CD4-positive, alpha-beta T cell treated with Interleukin-15 for 4 hours (primary cell): ENCODE data around the gene ETFA.

Experiments used
- DNase-seq: peaks from one replicate; pipeline ENCODE4 v3.0.0-alpha.2; 2020; ENCODE audit warnings: low spot score

Gene ETFA

DNA sequence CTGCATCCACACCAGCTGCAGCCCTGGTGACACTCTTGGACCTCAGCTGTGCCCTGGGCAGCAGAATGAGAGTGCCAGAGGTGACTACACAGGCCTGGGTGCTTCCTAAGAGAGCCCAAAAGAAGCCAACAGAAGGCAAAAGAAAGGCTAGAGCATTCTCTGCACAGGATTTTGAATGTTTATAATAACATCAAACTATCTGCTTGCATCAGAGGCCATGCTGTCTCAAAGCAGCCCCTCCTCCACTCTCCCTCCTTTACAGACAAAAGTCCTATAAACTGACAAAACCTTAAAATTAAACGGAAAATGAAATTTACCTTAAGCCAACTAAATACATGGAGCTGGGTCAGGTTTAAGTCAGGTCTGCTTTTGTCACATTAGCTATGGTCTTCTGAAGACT, 95.6 kb downstream of the ETFA start:
- no peak for DNase-seq

DNA sequence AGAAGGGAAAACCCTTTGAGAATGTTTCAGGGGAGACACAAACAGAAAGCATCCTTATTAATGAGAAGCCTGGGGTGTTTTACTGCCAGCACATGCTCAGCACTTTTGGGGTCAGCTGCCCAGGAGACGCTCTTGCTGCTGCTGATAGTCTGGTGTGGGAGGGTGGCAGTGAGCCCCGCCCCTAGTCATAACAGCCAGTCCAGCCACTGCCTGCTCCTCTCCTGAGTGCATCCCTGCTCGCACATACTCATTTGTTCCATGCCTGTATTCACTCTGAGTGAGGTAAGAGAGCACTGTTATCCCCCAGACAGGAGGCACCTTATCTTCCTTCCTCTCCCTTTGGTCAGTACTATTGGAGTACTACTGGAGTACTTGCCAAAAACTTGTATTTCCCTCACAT, 101.3 kb downstream of the ETFA start:
- DNase-seq: no peak

DNA sequence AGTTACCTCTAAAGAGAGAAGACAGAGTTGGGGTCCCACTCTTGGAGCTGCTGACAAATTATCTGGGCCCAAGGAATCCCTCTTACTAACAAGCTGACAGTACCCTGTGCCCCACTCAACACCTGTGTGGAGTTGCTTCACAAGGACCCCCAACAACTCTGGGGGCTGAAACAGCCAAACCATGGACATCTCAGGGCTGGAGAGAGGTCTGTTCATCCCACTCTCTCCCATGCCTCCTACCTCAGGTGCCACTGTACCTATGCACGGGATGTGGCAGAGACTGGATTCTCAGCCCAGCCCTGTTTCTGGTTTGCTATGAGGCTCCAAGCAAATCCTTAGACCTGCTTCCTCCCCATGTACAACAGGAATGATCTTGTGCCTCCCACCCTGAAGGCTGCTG, 101.7 kb downstream of the ETFA start:
- DNase-seq: no peak

DNA sequence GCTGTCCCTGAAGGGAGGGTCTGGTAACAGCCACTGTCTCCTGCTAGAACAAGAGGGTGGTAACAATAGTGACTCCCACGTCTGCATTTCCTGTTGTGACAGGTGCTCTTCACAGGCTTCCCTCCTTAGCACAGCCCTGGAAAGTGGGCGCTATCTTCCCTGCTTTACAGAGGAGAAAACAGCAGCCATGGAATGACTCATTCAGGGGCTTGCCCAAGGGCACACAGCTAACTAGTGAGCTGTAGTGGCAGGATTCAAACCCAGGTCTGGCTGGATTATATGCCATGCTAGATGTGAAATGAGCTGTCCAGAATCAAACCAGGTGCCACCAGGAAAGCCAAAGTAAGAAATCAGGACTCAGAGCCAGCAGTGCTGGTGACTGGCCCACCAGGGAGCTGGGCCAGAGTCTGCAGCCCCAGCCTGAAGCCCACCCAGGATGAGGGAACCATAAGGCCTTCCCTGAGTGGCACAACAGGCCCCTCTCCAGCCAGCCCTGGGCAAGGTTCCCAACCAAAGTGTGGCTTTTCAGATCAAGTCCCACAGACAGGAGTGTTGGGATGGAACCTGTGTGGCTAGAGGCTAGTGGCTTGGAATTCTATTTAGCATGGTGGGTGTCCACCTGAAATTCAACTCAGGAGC, 102.4 kb downstream of the ETFA start:
- no peak for DNase-seq

DNA sequence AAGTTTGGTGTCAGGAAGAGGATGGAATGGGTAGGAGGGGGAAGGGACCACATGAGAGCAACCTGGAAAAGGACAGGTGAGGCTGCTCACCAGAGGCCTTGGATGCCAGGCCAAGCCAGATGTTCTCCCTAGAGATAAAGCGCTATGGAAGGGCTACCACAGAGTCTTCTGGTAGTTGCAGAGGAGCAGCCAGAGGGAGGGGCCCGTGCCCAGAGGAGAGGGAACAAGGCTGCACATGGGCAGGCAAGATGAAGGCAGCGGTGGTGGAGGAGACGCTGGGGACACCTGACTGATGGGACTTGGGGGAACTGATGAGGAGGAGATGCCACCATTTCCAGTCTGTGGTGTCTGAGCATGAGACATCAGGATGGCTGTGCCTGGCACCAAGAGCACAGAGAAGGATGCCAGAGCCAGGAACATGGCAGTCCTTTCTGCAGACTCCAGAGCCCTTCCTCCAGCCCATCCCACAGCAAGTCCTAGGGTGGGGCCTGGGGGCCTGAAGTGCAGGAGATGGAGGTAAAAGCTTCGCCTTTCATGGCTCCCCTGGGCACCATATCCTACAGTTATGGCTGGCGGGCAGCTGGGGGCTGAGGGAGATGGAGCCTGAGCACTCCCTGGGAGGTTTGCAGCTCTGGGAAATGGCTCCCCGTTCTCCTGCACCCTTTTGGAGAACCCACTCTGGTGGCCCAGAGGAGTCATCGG, 103.0 kb downstream of the ETFA start:
- no peak for DNase-seq

DNA sequence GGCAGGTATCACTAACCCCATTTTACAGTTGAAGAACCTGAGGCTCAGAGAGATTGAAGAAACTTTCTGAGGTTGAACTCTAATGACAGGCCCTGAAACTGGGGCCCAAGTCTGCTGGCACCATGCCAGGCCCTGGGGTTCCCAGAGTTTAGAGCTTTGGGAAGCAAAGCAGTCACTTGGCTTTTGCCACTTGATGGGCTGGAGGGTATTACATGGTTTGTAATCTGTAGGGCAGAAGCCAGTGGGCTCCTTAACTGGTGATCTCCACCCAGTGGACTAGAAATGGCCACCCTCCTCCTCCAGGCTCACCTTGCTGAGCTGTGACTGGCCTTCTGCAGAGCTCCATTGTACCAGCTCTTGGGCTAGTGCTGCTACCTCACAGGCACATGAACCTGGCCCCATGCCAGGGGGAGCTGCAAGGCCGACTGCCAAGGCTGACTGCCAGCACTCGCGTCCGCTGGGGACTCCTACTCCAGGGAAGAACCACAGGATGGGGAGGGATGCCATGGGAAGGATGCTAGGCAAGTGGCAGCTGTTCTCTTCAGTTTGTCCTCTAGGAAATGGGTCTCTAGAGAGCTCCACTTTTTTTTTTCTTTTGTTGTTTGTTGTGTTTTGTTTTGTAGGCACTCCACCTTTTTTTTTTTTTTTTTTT, 104.8 kb downstream of the ETFA start:
- no peak for DNase-seq

DNA sequence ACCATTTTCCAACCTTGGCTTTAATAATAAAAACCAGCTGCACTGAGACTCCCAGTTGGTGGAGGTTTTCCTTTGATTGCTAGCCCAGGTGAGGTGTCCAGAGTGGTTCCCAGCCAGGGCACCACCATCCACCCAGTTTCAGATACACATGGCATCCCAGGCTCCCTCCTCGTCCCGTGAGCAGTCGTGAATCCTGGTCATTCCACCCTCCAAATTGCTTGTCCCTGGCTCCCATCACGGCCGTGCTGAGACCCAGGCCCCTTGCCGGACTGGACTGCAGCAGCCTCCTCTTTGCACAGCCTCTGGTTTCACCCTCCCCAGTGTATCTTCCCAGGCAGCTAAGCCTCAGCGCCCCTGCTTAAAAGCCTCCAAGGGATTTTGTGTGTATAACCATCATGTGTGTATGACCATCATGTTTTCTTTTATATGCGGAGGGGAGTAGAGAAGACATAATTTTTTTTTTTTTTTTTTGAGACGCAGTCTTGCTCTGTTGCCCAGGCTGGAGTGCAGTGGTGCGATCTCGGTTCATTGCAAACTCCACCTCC, 106.3 kb downstream of the ETFA start:
- DNase-seq: no peak

DNA sequence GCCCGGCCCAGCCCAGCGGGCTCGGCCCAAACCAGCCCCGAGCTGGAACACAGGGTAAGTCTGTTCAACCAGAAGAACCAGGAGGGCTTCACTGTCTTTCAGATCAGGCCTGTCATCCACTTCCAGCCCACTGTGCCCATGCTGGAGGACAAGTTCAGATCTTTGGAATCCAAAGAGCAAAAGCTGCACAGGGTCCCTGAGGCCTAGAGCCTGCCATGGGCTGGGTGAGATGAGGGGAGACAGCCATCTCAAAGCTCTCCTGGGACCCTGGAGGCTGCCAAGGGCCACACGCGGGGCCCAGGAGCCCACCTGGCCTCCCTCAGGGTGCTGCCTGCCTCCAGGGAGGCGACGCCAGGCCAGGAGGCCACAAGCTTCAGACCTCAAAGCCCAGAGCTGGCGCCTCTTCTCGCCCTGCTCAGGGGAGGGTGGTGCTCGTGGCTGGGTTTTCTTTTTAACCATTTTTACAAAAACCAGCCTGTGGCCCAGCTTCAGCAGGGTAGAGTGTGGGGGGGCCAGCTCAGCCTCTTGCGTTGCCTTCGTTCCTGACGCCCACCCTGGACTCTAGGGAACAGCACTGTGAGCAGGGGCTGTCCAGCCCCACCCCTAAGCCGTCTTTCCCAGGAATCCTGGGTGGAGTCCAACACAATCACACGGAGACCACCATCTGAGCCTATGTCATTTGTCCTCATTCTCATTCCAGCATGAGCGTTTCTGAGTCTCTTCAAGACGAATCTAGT, 107.0 kb downstream of the ETFA start:
- DNase-seq: no peak

DNA sequence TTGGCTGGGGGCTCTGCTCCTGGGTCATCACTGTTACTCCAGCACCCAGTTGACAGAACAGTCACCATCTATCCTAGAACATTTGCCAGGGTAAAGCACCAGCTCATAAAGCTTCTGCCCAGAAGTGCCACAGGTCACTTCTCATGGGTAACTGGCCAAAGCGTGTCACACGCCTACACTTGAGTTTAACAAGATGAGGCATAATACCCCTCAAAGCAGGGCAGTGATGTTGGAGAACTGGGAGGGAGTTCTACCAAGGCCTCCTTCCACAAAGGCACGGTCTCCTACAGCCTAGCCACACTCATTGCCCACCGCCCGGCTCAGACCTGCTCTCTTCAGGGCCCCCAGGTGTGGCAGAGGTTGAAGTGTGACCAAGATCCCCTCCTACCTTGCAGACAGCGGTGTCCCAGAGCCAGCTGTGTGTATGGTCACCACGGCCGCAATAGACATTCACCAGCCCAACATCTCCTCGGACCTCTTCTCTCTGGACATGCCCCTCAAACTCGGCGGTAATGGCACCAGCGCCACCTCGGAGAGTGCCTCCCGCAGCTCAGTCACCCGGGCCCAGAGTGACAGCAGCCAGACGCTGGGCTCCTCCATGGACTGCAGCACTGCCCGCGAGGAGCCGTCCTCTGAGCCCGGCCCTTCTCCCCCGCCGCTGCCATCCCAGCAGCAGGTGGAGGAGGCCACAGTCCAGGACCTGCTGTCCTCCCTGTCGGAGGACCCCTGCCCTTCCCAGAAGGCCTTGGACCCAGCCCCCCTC, 107.7 kb downstream of the ETFA start:
- no peak for DNase-seq

DNA sequence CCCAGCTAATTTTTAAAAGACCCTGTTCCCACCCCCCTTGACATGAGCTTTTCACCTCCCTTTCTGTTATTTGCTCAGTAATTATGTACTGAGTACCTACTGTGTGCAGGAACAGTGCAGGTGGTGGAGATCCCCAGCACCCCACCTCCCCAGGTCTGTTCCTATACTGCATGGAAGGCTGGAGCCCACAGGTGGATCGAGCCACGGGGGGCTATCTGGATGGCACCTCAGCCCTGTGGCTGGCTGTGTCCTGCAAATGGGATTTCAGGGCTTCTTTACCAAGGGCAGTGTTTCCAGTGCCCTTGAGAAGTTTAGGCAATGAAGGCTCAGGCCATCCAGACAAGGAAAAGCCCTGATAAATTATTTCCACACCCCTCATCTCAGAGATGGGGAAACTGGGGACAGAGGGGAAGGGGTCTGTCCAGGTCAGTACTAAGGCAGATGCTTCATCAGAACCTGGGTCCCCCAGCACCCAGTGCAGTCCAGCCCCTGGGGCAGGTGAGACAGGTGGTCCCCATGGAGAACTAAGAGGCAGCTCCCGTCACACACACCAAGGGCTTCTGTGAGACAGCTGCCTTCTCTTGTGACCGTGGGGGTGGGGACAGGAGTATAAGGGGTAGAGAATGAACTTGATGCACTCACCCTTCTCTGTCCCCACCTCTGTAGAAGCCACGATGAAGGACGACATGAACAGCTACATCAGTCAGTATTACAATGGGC, 109.6 kb downstream of the ETFA start:
- no peak for DNase-seq

DNA sequence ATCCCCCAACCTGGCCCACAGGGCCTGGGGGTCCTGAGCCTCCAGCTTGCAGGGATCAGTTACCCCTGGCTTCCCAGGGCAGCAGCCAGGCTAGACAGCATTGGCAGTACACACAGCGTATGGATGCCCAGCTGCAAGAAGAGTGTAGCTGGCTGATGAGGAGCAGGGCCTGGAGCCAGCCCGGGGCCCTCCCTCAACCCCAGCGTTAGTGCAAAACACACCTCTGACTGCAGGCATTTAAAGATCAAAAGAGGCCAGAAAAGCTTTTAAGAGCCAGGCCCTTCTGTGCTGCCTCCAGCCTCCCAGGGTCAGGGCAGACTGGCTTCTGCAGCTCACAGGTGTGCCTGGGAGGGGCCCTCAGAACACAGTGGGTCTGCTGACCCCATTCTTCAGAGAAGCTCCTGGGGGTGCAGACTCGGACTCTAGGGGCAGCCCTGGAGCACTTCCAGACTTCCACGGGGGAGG, 110.6 kb downstream of the ETFA start:
- DNase-seq: no peak

DNA sequence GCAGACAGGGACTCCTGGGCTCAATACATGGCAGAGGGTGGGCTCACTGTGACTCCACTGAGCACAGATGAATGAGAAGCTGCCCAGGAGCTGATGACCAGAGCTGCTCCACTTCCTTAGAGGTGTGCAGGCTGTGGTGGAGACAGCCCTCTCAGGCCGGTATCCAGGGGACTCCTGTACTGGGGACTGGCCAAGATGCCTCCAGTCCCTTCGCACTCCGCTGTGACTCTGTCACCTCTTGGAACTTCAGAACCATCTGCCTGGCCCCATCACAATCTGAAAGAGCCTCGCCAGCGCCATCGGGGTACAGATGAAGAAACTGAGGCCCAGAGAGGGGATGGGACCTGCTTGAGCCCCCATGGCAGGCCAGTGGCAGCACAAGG, 111.2 kb downstream of the ETFA start:
- no peak for DNase-seq

DNA sequence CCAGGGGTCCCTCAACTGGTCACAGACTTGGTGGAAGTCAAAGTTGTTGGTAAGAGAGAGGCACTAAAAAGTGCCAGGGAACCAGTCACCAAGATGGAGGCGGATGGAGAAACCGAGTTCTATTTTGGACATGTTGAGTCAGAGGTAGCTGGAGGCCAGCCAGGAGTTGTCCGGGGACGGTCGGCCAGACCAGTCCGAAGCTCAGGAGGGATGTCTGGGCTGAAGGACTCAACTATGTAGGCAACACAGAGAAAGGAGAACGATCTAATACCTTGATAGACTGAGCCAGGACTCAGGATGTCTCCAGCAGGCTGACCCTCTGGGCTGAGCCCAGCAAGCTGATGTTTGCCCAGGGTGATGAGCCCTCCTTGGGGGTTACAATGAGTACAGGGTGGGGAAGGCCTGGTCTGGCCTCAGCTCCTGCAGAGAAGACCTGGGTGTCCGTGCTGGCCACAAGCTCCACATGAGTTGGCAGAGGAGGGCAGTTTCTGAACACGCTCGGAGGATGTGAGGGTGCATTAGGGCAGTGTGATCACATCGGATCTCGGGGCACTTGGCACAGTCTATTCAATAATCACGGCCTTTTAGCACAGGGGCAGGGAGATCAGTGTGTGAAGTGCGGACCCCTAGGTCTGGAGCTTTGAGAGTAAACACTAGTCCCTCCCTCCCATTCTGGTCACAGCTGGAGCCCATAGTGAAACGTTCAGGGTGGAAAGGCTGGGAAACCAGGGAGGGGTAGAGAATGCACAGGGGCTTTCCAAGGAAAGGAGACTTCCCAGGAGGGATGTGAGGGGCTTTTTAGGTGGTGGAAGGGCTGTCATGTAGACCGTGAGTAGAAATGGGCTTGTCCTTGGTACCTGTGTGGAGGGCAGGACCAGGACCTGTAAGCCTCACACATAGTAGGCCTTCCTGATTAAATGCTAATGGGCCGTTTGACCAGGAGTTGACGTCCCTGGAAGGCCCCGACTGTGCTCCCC, 111.9 kb downstream of the ETFA start:
- no peak for DNase-seq

DNA sequence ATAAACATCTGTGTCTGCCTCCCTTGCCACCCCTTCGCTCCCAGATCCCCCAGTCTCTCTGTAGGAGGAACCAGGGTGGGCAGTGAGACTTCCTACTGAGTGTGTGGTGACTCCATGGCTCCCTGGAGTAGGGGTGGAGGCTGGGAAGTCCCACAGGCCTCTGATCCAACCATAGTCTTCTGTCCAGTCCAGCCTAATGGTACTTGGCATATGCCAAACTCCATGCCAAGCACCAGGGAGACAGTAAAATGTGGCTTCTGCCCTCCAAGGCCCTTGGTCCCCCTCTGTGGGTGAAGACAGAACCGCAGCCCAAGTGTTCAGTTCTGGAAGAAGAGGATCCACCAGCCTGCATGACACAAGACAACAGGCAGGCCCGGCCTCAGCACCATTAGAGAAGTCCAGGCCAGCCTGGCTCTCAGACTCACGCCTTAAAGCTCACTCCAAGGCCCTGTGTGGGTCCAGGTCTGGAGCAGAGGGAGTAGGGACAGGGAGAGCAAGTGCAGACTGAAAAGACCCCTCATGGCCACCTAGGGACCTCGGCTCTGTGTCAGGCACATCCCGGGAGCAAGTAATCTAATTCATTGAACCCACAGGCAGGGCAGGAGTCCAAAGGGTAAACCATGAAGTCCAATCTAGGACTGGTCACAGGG, 112.7 kb downstream of the ETFA start:
- no peak for DNase-seq

DNA sequence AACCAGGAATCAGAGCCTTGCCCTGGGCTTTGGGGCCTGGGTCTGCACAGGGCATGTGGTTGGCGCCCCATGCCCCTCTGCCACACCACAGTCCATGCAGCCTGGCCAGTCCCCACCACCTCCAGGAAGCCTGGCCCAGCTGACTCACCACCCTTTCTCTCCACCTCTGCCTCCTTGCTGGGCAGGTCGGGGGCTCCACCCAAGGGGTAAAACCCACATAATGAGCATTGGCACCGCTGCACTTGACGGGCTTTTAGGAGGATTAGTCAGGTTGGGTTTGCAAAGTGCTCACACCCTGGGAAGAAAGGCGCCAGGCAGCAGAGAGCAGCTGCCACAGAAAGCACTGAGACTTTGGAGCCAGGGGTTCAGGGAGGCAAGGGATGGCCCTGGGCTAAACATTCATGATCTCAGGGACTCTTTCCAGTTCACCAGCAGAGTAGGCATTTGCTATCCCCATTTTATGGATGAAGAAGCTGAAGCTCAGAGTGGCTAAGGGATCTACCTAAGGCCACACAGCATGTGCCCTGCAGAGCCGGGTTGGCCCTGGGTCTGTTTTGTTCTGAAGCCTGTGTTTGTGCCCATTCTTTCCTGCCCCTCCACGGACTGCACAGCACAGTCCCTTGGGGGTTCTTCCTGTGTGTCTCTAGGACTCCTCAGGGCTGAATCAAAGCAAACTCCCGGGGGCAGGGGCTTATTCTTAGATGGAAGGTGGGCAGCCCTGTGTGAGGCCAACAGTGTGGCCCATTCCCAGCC, 113.4 kb downstream of the ETFA start:
- no peak for DNase-seq

DNA sequence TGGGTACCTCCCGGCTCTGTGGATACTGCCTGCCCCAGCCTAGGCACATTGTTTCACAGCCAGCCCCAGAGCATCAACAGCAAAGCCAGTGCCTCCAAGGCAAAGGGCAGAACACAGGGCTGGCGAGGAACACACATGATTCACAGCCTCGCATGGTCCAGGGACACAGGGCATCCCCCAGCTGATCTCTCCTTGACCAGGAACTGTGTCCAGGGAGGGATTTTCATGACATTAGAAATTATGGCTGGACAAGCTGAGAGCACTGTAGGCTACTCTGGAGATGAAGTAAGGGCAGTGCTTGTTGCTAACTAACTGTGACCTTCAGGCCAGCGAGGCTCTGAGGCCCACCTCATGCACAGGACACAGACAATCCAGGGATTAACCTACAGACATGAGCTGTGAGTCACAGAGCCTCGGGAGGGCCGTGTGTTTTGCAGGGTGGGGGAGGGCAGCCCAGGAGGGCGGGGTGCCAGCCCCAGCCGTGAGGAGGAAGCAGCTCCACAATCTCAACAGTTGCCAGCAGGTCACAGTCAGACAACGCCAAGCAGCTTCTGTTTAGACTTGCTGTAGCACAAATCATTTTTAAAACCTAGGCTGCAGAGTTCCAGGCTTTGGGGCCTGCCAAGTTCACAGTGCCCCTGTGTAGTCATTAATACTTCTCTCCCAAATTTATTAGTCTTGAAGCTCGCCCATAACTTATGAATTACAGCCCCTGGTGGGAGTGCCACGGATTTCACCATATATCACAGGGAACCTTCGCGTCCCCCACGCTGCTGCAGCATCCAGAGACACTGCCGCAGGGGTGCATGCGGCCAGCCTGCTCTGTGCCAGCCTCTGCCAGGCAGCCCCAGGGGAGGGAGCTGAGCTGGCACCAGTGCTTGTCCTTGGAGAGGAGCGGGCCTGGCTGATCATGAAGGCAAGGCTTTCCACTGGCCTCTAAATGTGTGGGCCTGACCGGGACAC, 114.7 kb downstream of the ETFA start:
- DNase-seq: no peak

DNA sequence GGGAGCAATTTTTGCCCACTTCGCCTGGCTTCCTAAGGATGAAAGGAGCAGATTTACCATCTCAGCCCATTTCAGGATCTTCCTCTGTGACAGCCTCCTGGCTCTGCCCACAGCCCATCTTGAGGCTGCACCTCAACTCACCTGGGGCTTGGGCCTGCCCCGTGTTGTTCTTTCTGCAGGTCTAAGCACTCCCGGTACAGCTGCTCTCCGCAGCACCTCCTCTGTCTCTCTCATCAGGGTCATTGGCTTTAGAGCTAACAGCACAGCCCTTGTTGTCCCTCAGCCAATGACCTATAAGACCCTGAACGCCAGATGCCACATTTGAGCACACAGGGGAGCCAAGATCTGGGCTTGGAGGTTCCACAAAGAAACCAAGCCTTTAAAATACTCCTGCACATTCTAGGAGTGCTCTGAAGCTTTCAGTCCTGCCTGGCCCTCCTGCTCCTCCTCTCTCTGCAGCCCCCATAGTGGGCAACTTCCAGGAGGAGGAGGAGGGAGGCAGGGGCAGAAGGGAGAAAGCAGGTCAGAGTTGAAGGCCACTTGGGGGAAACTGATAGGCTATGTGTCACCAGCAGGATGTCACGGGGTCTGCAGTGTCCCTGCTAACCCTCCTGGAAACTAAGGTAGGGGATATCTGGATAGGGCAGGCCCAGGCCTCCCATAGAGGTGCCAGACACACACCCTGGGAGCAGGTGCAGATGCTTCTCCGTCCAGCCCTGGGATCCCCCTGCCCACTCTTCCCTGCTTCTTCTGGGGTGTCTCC, 115.6 kb downstream of the ETFA start:
- no peak for DNase-seq
